Testis (tissue), 3 donors: ENCODE measurements around the gene CLDN10. TPM values are rescaled to one million over a fixed set of nuclear protein-coding genes. Genes with fewer than 3 reads are reported as not detected.

ENCODE experiments used
- DNase-seq: peaks from one replicate; pipeline ENCODE4 v3.0.0-alpha.2; 2019
- H3K27ac ChIP-seq, 2 donors: fragments of 200-600 bp; sonication (generic); one replicate each; pipeline ENCODE4 v1.5.1; 2019
- H3K27me3 ChIP-seq: fragments of 200-600 bp; sonication (generic); one replicate; pipeline ENCODE4 v1.5.1; 2019
- H3K36me3 ChIP-seq: fragments of 200-600 bp; sonication (generic); one replicate; pipeline ENCODE4 v1.5.1; 2017; ENCODE audit warnings: low read depth; ENCODE audit errors: missing control alignments
- H3K4me1 ChIP-seq: fragments of 200-600 bp; sonication (generic); one replicate; pipeline ENCODE4 v1.5.1; 2019
- H3K4me3 ChIP-seq, 2 donors: fragments of 200-600 bp; sonication (generic); one replicate each; pipeline ENCODE4 v1.5.1; 2017 to 2019
- H3K9me3 ChIP-seq: fragments of 200-600 bp; sonication (generic); one replicate; pipeline ENCODE4 v1.5.1; 2017
- POLR2A ChIP-seq: fragments of 450-650 bp; IDR thresholded peaks from one replicate; pipeline ENCODE4 v1.6.1; 2017; ENCODE audit warnings: antibody characterized with exemption, mild to moderate bottlenecking, moderate library complexity
- WGBS, 2 donors: methylation state at CpG; one replicate each; pipeline ENCODE4 v1.1.5; 2018; 5-methylcytosine and 5-hydroxymethylcytosine counted together
- intact Hi-C: fragments of 100-400 bp; cut with DNase I; formaldehyde crosslinking; loops from one replicate; pipeline ENCODE4 v1.15.1; 2023; ENCODE audit warnings: low total_unique reads
- polyA plus RNA-seq: library from polyadenylated mRNA; stranded (reverse); fragments of 350-450 nt; fragmentation: Illumina TruSeq; extraction: RNeasy Lipid Tissue Mini Kit (QIAGEN cat#74804); gene quantifications from one replicate; pipeline ENCODE4 v1.2.3, GENCODE V29; 2014; ENCODE audit warnings: low read depth, low replicate concordance; ENCODE audit not compliant: insufficient read depth
- total RNA-seq, 2 donors: library from RNA; depleted of rRNA; stranded (reverse); fragments of >200 nt; gene quantifications; one replicate each; pipeline ENCODE4 v1.2.3, GENCODE V29; 2016
- TF ChIP-seq, protein P1 (sequence below), 3 experiments: fragments of 450-650 bp in 2 of 3; fragments of 200-600 bp in 1 of 3; sonication (generic) in 1 of 3; IDR thresholded peaks; one replicate each; pipeline ENCODE4 v1.5.1; 2016 to 2019; ENCODE audit warnings: antibody characterized with exemption in 3 of 3, mild to moderate bottlenecking in 2 of 3, moderate library complexity in 1 of 3

The CLDN10 gene
- total and polyA plus RNA-seq, 3 donors from 2014 or later = 1.3 to 3.3 (median 1.8) TPM

GRCh38 chr13:95601906-95602305 is 49.4 kb downstream of the CLDN10 start:
- intact Hi-C loops = no loop called here
- Histone ChIP-seq H3K9me3 (no peaks in the 10 kb centered on the region), H3K4me3 (no peak overlapping the region), H3K36me3 (no peaks in the 10 kb centered on the region), H3K27ac (no peak overlapping the region), H3K27me3 (no peaks in the 10 kb centered on the region), H3K4me1 (no peaks in the 10 kb centered on the region)
- WGBS, 2 donors = 94 to 96% methylated on average over 6 of the region's 6 CpGs
- DNase-seq = no peak
- no peak for TF ChIP-seq POLR2A
- TF ChIP-seq, protein P1, sequence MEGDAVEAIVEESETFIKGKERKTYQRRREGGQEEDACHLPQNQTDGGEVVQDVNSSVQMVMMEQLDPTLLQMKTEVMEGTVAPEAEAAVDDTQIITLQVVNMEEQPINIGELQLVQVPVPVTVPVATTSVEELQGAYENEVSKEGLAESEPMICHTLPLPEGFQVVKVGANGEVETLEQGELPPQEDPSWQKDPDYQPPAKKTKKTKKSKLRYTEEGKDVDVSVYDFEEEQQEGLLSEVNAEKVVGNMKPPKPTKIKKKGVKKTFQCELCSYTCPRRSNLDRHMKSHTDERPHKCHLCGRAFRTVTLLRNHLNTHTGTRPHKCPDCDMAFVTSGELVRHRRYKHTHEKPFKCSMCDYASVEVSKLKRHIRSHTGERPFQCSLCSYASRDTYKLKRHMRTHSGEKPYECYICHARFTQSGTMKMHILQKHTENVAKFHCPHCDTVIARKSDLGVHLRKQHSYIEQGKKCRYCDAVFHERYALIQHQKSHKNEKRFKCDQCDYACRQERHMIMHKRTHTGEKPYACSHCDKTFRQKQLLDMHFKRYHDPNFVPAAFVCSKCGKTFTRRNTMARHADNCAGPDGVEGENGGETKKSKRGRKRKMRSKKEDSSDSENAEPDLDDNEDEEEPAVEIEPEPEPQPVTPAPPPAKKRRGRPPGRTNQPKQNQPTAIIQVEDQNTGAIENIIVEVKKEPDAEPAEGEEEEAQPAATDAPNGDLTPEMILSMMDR (IDR thresholded peaks at IDR 0.05) = no peak

- TF ChIP-seq, protein P1 (IDR thresholded peaks at IDR 0.05) = no peak
- no peak for TF ChIP-seq POLR2A
- H3K4me1 ChIP-seq = no peaks in the 10 kb centered on the region
- no peak overlapping the region for H3K27ac ChIP-seq
- intact Hi-C loops = no loop called here
- no peak for DNase-seq
- H3K9me3 ChIP-seq = no peaks in the 10 kb centered on the region
- H3K36me3 ChIP-seq = no peaks in the 10 kb centered on the region
- no peaks in the 10 kb centered on the region for H3K27me3 ChIP-seq
- WGBS, 2 donors = 92 to 94% methylated on average over 12 of the region's 12 CpGs
- H3K4me3 ChIP-seq = no peak overlapping the region
Observed at GRCh38 chr13:95603887-95604555, 51.5 kb downstream of the CLDN10 start.

- no peak for DNase-seq
- H3K9me3 ChIP-seq = no peaks in the 10 kb centered on the region
- no peak overlapping the region for H3K4me3 ChIP-seq
- H3K27me3 ChIP-seq = no peaks in the 10 kb centered on the region
- 90 to 93% methylated on average over 3 of the region's 3 CpGs for WGBS, 2 donors
- TF ChIP-seq POLR2A = no peak
- TF ChIP-seq, protein P1 (IDR thresholded peaks at IDR 0.05) = no peak
- intact Hi-C loops = no loop called here
- no peaks in the 10 kb centered on the region for H3K4me1 ChIP-seq
- no peaks in the 10 kb centered on the region for H3K36me3 ChIP-seq
- no peak overlapping the region for H3K27ac ChIP-seq
Observed at GRCh38 chr13:95604556-95604915, 52.0 kb downstream of the CLDN10 start.

GRCh38 chr13:95605448-95606125 is 53.1 kb downstream of the CLDN10 start:
- Histone ChIP-seq H3K36me3 (no peaks in the 10 kb centered on the region), H3K27ac (no peak overlapping the region), H3K4me3 (no peak overlapping the region), H3K9me3 (no peaks in the 10 kb centered on the region), H3K27me3 (no peaks in the 10 kb centered on the region), H3K4me1 (no peaks in the 10 kb centered on the region)
- no peak for TF ChIP-seq POLR2A
- TF ChIP-seq, protein P1 (IDR thresholded peaks at IDR 0.05) = no peak
- DNase-seq = no peak
- intact Hi-C loops = no loop called here
- 93 to 94% methylated on average over 3 of the region's 3 CpGs for WGBS, 2 donors
